ENCODE results near the gene MAML2. TPM values are rescaled to one million over a fixed set of nuclear protein-coding genes. Genes with fewer than 3 reads are reported as not detected.

The MAML2 gene
- total RNA-seq, 1 donor from 2014 or later, result 11.9 TPM

DNA sequence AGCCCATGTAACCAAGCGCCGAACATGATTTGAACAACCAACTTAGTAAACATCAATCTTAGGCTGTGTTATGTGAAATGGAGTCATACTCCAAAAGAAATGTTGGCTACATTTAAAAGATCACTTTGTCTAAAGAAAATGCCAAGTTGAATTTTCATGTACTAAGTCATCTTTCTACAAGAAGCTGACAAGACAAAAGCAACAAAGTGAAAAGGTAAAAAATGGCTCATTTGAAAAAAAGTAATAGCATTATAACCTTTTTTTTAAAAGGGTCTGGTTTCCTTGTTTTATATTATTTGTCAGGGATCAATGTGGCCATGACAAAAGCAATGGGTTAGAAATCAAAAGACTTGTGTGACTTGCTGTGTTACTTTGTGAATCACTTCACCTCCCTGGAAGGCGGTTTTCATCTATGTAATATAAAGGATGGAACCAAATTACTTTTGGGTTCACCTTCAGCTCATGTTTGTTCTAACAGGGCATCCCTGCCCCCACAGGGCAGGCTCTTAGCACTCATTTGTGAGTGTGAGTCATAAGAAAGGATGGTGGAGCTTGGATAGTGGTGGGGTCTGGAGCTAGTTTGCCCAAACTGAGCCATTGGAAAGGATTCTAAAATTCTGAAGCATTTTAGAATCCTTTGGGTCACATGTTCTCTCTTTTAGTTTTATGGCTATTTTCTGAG, 287.1 kb downstream of the MAML2 start:
- DNase-seq, result no peak
- no peak overlapping the region for H3K4me3 Mint-ChIP-seq
- peaks cover 36% of the 10 kb centered on the region for H3K4me1 Mint-ChIP-seq
- peaks cover 6% of the 10 kb centered on the region for H3K9me3 Mint-ChIP-seq
- H3K27ac Mint-ChIP-seq, result no peak overlapping the region
- intact Hi-C loops (cut with micrococcal nuclease), result loop anchor here (2.0 kb wide), 2 partner anchors 287 to 337 kb away; partner anchors contain the start of gene MAML2
- no peaks in the 10 kb centered on the region for H3K27me3 Mint-ChIP-seq
- peaks cover 21% of the 10 kb centered on the region for H3K36me3 Mint-ChIP-seq (ENCODE audit: low read depth)

DNA sequence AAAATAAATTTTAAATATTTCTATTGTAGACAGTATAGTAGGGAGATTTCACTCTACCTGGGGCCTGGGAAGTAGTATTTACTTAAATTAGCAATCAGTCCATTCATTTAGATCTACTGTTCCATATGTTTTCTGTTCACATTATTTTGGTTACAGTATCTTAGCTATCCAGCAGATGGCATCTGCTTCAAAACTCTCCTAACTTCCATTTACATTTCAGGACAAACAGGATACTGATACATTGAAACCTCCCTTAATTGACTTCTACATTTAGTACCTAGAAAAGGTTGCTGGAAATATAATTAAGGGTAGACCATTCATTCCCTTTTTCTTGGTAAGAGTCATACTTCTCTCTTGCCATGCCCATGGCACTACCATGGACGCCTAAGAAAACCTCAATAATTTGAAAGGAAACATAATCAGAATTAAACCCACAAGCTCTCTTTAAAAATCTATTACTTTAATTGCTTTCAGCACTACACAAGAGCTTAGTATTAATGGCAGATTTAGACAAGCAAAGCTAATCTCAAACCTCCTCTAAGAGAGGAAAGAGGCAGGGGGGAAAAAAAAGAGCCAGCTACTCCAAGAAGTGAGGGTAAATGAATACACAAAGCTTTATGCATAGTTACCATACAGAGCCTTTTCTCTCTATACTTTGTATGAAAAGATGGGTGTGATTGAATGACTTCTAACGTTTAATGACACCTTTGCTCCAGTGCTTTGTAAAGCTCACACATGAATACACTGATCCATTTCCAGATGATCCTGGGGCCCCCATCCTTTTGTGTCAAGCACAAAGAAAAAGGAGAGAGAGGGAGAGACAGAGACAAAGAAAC, 287.9 kb downstream of the MAML2 start:
- Mint-ChIP-seq H3K9me3 (peaks cover 6% of the 10 kb centered on the region), H3K27ac (peak overlapping the region; percentile 51), H3K4me1 (peaks cover 35% of the 10 kb centered on the region), H3K4me3 (no peak overlapping the region), H3K27me3 (no peaks in the 10 kb centered on the region), H3K36me3 (ENCODE audit: low read depth) (peaks cover 17% of the 10 kb centered on the region)
- intact Hi-C loops (cut with micrococcal nuclease), result loop anchor here (2.0 kb wide), 2 partner anchors 288 to 338 kb away; partner anchors contain the start of gene MAML2
- no peak for DNase-seq

DNA sequence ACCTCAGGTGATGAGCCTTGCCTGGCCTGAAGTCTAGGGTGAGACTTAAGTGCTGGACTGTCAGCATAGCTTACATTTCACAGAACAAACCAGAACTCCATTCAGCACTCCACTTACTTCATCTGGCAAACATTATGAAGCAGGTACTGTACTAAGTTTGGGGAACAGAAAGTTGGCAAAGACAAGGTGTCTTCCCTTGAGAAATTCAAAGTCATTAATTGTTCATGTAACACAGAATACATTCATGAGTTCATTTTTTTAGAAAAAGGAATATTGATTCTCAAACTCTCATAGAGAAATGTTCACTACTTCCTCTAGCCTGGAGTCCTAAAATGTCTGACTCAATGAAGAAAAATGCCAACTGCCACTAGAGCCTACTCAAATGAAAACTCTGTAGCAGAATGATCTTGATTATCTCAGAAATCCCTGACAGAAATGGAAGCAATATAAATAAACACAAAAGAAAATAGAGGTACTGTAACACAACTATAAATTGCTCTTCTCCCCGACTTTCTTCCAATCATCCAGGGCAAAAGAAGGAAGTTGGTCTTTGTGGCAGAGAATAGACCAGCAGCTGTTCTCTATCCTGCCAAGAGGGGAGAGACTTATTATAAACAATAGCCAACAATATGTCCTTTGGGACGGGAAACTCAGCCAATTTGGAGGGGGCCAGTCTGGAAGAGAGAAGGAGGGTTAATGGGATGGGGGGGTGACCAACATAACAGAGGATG, 289.9 kb downstream of the MAML2 start:
- intact Hi-C loops (cut with micrococcal nuclease), result no loop called here
- Mint-ChIP-seq H3K4me1 (peaks cover 36% of the 10 kb centered on the region), H3K4me3 (no peak overlapping the region), H3K27ac (no peak overlapping the region), H3K36me3 (ENCODE audit: low read depth) (peaks cover 13% of the 10 kb centered on the region), H3K9me3 (peaks cover 6% of the 10 kb centered on the region), H3K27me3 (no peaks in the 10 kb centered on the region)
- DNase-seq, result no peak

DNA sequence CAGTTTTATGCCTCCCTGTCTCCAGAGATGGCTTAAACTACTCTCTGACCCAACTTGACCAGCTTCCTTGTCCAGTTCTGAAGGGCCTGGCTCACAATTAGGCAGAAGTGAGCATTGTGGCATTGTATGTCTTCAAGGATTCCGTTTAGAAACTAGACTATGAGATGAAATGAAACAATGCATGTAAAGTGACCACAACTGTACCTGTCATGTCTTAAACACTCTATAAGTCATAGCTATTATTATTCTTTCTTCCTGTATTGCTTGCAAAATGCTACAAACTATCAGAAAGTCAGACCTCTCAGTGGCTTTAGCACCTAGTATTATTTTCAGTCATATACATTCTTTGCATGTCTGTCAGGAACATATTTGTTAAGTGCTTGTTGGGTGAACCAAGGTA, 291.2 kb downstream of the MAML2 start:
- DNase-seq, result no peak
- H3K27me3 Mint-ChIP-seq, result no peaks in the 10 kb centered on the region
- peaks cover 11% of the 10 kb centered on the region for H3K36me3 Mint-ChIP-seq (ENCODE audit: low read depth)
- no peak overlapping the region for H3K4me3 Mint-ChIP-seq
- no peak overlapping the region for H3K27ac Mint-ChIP-seq
- peaks cover 6% of the 10 kb centered on the region for H3K9me3 Mint-ChIP-seq
- peaks cover 32% of the 10 kb centered on the region for H3K4me1 Mint-ChIP-seq
- intact Hi-C loops (cut with micrococcal nuclease), result loop anchor here (2.0 kb wide), 1 partner anchor 37 kb away; no protein-coding TSS in a partner anchor

DNA sequence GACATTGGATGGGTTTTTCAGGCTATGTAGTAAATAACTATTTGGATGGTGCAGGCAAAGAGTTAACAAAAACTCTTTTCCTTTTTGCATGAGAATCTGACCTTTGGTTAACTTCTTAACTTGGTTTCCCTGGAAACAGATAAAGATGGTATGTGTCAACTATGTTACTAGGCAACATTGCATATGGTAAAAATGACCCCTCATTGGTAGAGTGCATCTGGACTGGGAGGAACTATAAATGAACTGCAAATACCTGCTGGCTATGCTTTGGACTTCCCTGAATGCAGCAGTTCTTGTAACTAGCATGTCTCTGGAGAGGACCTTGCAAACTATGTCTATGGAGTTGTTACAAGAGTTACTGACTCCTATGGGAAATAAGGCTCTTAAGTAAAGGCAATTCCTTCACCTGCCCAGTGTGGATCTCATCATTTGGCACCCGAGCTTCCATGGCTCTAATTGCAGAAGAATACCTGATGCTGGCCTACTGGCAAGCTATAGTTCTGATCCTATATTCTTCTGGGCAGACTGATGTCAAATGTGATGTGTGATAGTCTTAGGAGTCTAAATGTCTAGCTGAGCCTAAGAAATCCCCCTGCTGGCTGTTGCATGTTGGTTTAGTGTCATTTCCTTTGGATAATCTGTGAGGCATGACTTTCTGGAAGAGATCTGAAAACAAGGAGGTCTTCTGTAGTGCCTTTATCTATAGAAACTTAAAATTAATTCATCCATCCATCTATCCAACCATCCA, 292.4 kb downstream of the MAML2 start:
- intact Hi-C loops (cut with micrococcal nuclease), result loop anchor here (2.0 kb wide), 1 partner anchor 36 kb away; no protein-coding TSS in a partner anchor
- Mint-ChIP-seq H3K27ac (no peak overlapping the region), H3K4me3 (no peak overlapping the region), H3K36me3 (ENCODE audit: low read depth) (peaks cover 10% of the 10 kb centered on the region), H3K9me3 (peaks cover 6% of the 10 kb centered on the region), H3K4me1 (peaks cover 29% of the 10 kb centered on the region), H3K27me3 (no peaks in the 10 kb centered on the region)
- no peak for DNase-seq

DNA sequence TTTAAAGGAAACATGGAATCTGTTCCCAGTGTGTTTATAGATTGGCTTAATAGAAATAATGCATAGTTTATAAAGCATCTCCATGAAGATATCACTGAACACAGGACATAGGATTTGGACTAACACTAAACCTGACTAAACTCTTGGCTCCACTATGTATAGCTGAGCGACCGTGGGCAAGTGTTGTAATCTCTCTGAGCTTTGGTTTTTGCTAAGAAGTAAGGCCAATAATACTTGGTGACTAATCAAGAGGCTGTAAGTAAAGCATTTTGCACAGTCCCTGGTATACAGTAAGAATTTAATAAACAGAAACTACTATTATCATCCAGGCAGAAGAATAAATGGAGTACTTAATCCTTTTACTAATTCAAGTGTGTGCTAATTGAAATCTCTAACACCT, 293.6 kb downstream of the MAML2 start:
- Mint-ChIP-seq H3K27ac (no peak overlapping the region), H3K4me1 (peaks cover 21% of the 10 kb centered on the region), H3K36me3 (ENCODE audit: low read depth) (peaks cover 11% of the 10 kb centered on the region), H3K4me3 (no peak overlapping the region), H3K9me3 (peaks cover 6% of the 10 kb centered on the region), H3K27me3 (no peaks in the 10 kb centered on the region)
- intact Hi-C loops (cut with micrococcal nuclease), result no loop called here
- no peak for DNase-seq

DNA sequence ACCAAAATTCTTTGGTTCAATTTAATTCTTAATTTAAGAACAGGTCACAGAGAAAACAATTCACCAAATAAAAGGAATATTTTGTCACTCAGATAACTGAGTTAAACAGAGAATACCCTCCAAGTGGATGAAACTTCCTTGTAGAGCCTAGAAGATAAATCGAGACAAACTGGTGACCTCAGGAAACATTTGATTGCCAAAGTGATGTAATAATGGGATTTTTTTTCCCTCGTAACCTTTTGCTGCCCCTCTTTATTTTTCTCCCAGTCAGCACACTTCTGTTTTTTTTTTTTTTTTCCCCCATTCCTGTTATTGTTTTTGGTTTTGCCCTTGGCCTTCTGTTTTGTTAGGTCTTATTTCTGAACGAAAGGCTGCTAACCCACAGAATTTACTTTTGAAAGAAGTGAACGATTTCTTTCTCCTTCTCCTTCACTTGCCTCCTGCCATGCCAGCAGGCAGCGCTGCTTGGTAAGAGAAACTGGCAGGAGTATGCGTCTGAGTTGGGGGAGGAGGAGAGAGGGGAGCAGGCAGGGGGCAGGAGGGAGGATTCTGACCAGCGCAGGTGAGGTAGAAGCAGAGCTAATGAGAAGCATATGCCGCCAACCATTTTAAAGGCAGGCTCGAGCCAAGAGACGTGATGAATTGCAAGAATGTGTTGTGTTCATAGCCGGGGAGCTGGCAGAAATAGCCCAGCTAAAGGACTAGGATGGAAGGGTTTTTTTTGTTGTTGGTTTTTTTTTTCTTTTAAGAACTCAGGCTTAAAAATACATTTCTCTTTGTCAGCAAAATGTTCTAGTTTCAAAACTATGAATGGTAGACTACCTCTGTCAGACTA, 297.2 kb downstream of the MAML2 start:
- no peaks in the 10 kb centered on the region for H3K27me3 Mint-ChIP-seq
- peaks cover 9% of the 10 kb centered on the region for H3K4me1 Mint-ChIP-seq
- no peaks in the 10 kb centered on the region for H3K9me3 Mint-ChIP-seq
- peaks cover 11% of the 10 kb centered on the region for H3K36me3 Mint-ChIP-seq (ENCODE audit: low read depth)
- no peak for DNase-seq
- H3K27ac Mint-ChIP-seq, result peak overlapping the region; percentile 56
- intact Hi-C loops (cut with micrococcal nuclease), result no loop called here
- H3K4me3 Mint-ChIP-seq, result no peak overlapping the region

DNA sequence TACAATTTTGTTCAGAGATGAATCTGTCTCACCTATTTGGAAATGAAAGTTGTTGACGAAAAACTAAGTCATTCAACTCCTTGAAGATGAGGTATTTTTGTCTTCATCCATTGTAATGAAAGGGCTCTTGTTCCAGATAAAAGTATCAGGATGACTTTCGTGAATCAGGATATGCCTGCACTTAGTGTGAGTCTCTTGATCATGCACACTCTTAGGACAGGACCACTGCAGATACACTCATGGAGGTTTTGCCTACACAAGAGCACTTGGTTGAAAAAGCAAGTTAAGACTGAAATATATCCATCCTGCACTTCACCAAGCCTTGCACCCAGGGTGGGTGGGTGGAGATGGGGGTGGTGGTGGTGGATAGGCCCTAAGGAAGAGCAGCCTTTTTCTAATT, 298.2 kb downstream of the MAML2 start:
- Mint-ChIP-seq H3K4me1 (peaks cover 9% of the 10 kb centered on the region), H3K4me3 (no peak overlapping the region), H3K27ac (no peak overlapping the region), H3K27me3 (no peaks in the 10 kb centered on the region), H3K9me3 (no peaks in the 10 kb centered on the region), H3K36me3 (ENCODE audit: low read depth) (peaks cover 10% of the 10 kb centered on the region)
- no peak for DNase-seq
- intact Hi-C loops (cut with micrococcal nuclease), result no loop called here

DNA sequence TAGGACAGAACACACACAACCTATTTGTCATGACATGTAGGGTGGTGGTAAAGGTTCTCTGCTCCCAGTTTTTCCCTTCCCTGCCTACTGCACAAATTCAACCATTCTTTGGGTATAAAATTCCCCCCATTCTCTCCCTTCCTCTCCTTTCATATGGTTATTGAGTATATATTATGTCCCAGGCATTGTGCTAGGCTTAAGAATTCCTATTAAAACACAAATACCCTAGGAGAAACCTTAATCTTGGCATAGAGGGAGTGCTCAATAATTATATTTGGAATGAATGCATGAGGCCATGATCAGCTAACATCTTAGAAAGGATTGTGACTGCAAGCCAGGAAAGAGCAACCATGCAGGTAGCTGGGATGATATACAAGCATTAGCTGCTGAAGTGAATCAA, 298.7 kb downstream of the MAML2 start:
- H3K36me3 Mint-ChIP-seq (ENCODE audit: low read depth), result peaks cover 10% of the 10 kb centered on the region
- intact Hi-C loops (cut with micrococcal nuclease), result no loop called here
- no peak for DNase-seq
- no peaks in the 10 kb centered on the region for H3K27me3 Mint-ChIP-seq
- peaks cover 8% of the 10 kb centered on the region for H3K4me1 Mint-ChIP-seq
- no peak overlapping the region for H3K4me3 Mint-ChIP-seq
- no peak overlapping the region for H3K27ac Mint-ChIP-seq
- H3K9me3 Mint-ChIP-seq, result no peaks in the 10 kb centered on the region

DNA sequence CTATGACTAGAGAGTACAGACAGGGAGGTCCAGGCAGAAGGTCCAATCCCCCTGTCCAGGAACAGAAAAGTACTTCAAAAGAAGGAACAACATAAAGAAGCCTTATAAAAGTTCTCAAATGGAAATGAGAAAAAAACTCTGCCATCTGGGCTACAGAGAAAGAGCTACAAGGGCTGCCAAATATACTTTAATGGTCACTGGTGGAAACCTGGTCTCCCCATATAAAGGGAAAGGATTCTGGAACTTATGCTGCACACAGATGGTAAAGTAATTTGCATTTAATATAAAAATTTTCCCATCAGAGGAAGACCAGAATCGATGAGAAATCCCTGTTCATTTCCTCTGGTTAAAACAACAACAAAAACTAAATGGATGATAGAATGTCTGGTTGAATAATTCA, 299.7 kb downstream of the MAML2 start:
- Mint-ChIP-seq H3K27ac (no peak overlapping the region), H3K9me3 (no peaks in the 10 kb centered on the region), H3K27me3 (no peaks in the 10 kb centered on the region), H3K4me1 (peaks cover 8% of the 10 kb centered on the region), H3K4me3 (no peak overlapping the region), H3K36me3 (ENCODE audit: low read depth) (peaks cover 10% of the 10 kb centered on the region)
- no peak for DNase-seq
- intact Hi-C loops (cut with micrococcal nuclease), result no loop called here

DNA sequence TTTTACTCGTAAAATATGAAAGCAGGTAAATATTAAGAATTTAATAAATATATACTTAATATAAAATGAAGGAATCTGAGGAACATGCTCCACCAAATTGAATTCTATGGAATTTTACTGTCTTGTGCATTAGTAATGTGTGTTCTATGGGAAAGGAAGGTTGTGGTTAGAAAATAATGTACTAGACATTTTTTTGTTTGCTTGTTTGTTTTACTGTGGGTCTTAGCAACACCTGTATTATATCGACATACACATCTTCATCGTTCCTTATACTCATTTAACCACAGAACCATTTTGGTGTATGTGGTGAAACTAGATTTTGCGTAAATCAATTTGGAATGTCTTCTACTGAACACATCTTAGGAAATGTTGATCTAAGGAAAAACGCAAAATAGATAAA, 304.9 kb downstream of the MAML2 start:
- Mint-ChIP-seq H3K36me3 (ENCODE audit: low read depth) (peaks cover 9% of the 10 kb centered on the region), H3K27me3 (no peaks in the 10 kb centered on the region), H3K9me3 (no peaks in the 10 kb centered on the region), H3K4me3 (no peak overlapping the region), H3K27ac (no peak overlapping the region), H3K4me1 (no peaks in the 10 kb centered on the region)
- no peak for DNase-seq
- intact Hi-C loops (cut with micrococcal nuclease), result no loop called here

DNA sequence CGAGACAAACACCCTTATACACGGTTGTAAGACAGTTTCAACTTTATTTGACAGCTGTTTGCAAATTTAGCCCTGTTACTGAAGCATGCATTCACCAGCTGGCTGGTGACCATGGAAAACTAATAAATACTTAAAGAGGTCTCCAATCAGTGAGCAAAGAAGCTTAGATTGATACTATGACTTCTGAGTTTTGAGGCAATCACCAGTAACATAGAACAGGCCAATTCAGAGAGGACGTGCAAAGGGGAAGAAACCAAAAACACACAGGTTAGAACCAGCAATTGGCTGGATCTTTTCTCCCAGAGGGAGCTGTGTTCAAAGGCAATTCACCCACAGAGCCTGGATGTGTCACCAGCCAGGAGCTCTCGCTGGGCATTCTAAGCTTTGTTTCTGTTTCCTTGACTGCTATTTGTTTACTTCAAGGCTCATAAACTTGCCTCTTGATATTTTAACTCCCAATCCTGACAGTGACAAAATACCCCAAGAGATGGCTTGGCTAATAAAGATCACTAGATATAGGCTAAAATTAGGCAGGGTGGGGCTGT, 305.5 kb downstream of the MAML2 start:
- no peaks in the 10 kb centered on the region for H3K9me3 Mint-ChIP-seq
- H3K27me3 Mint-ChIP-seq, result no peaks in the 10 kb centered on the region
- no peak for DNase-seq
- H3K4me1 Mint-ChIP-seq, result no peaks in the 10 kb centered on the region
- H3K36me3 Mint-ChIP-seq (ENCODE audit: low read depth), result peaks cover 8% of the 10 kb centered on the region
- no peak overlapping the region for H3K27ac Mint-ChIP-seq
- intact Hi-C loops (cut with micrococcal nuclease), result no loop called here
- no peak overlapping the region for H3K4me3 Mint-ChIP-seq
